A549 (cell line): Measurements from ENCODE around the gene ZNF267. TPM values are rescaled to one million over a fixed set of nuclear protein-coding genes. Genes with fewer than 3 reads are reported as not detected.

Experiments
- ATAC-seq, 2 experiments: fragments of 200-7000 bp in 1 of 2; fragments of >200 bp in 1 of 2; cut with Nextera tagmentation in 1 of 2; cut with Tn5 transposase in 1 of 2; 3 replicates each; pipeline versions ENCODE4 v1.8.0 to v1.9.1; 2018 to 2020; ENCODE audit warnings: mild to moderate bottlenecking in 1 of 2, moderate library complexity in 1 of 2
- CTCF ChIA-PET: fragments of 300-600 bp; sonication (Branson Sonifier 250); formaldehyde crosslinking; extraction: SDS; loops from one replicate; lab custom pipeline; 2021; ENCODE audit warnings: antibody characterized with exemption, inconsistent platforms; lab: Yijun Ruan, JAX
- POLR2A ChIA-PET: fragments of 350-600 bp; formaldehyde crosslinking; extraction: SDS; loops from one replicate; lab custom pipeline; 2021; ENCODE audit warnings: antibody characterized with exemption, inconsistent platforms; lab: Yijun Ruan, JAX
- DNase-seq, 2 experiments: peaks; one replicate each; pipeline versions ENCODE4 v3.0.0 to v3.0.0-alpha.2; 2011 to 2016; ENCODE audit warnings: low read depth in 1 of 2, low spot score in 1 of 2
- FAIRE-seq: peaks from 2 replicates; lab custom pipeline; 2011; peaks lifted over from hg19 to GRCh38; lab: Jason Lieb, UNC
- H3K27ac ChIP-seq, 2 experiments: fragments of >200 bp; sonication (Bioruptor Twin); formaldehyde crosslinking; 3 replicates each; pipeline ENCODE4 v1.5.1; 2016 to 2017
- H3K4me1 ChIP-seq: fragments of >200 bp; sonication (Bioruptor Twin); formaldehyde crosslinking; 3 replicates; pipeline ENCODE4 v1.6.1; 2016
- H3K4me2 ChIP-seq: fragments of >200 bp; sonication (Bioruptor Twin); formaldehyde crosslinking; 3 replicates; pipeline ENCODE4 v1.6.1; 2016
- H3K4me3 ChIP-seq: fragments of >200 bp; sonication (Bioruptor Twin); formaldehyde crosslinking; 3 replicates; pipeline ENCODE4 v1.5.1; 2016
- H3K9me3 ChIP-seq: fragments of >200 bp; sonication (Bioruptor Twin); formaldehyde crosslinking; 3 replicates; pipeline ENCODE4 v1.6.1; 2016
- BCL3 ChIP-seq: fragments of >200 bp; sonication (Bioruptor Twin); formaldehyde crosslinking; IDR thresholded peaks from 3 replicates; pipeline ENCODE4 v1.6.1; 2016
- BHLHE40 ChIP-seq: IDR thresholded peaks from 2 replicates; pipeline ENCODE4 v1.6.1; 2012; ENCODE audit warnings: low read depth, low read length, inconsistent platforms
- CBX8 ChIP-seq: fragments of 200-600 bp; sonication (generic); IDR thresholded peaks from 2 replicates; pipeline ENCODE4 v1.6.1; 2016
- EHF ChIP-seq: fragments of 250-450 bp; sonication (Bioruptor Pico); IDR thresholded peaks from 2 replicates; pipeline ENCODE4 v1.5.0; 2020; ENCODE audit warnings: mild to moderate bottlenecking
- FOXS1 ChIP-seq: fragments of 250-450 bp; sonication (Bioruptor Pico); IDR thresholded peaks from 2 replicates; pipeline ENCODE4 v1.5.0; 2020; ENCODE audit warnings: mild to moderate bottlenecking, moderate library complexity
- HMGXB4 ChIP-seq: fragments of 250-450 bp; sonication (Bioruptor Pico); IDR thresholded peaks from 2 replicates; pipeline ENCODE4 v1.5.0; 2021; ENCODE audit warnings: mild to moderate bottlenecking, moderate library complexity, borderline replicate concordance
- JUN ChIP-seq, 2 experiments: fragments of >200 bp; sonication (Bioruptor Twin); formaldehyde crosslinking; IDR thresholded peaks; 2 replicates in 1 of 2; 3 replicates in 1 of 2; pipeline ENCODE4 v1.6.1; 2016 to 2017
- MAX ChIP-seq: IDR thresholded peaks from 2 replicates; pipeline ENCODE4 v1.6.1; 2012
- NPAS2 ChIP-seq: fragments of 250-450 bp; sonication (Bioruptor Pico); IDR thresholded peaks from 2 replicates; pipeline ENCODE4 v1.8.0; 2022; ENCODE audit warnings: mild to moderate bottlenecking, moderate library complexity, borderline replicate concordance
- PHF8 ChIP-seq: fragments of 200-600 bp; sonication (generic); IDR thresholded peaks from 2 replicates; pipeline ENCODE4 v1.6.1; 2016; ENCODE audit warnings: low read depth, mild to moderate bottlenecking, antibody characterized with exemption, moderate library complexity, borderline replicate concordance
- POLR2A ChIP-seq: IDR thresholded peaks from 2 replicates; pipeline ENCODE4 v1.6.1; 2012; ENCODE audit warnings: mild to moderate bottlenecking, low read length
- SMC3 ChIP-seq: fragments of >200 bp; sonication (Bioruptor Twin); formaldehyde crosslinking; IDR thresholded peaks from 3 replicates; pipeline ENCODE4 v1.6.1; 2018; ENCODE audit warnings: inconsistent platforms
- TP53 ChIP-seq: fragments of 250-450 bp; sonication (Bioruptor Pico); IDR thresholded peaks from 2 replicates; pipeline ENCODE4 v1.5.0; 2021; ENCODE audit warnings: mild to moderate bottlenecking, moderate library complexity
- ZFP36 ChIP-seq: fragments of 450-650 bp; IDR thresholded peaks from 2 replicates; pipeline ENCODE4 v1.6.1; 2014; ENCODE audit warnings: borderline replicate concordance; ENCODE audit not compliant: partially characterized antibody
- ZSCAN20 ChIP-seq: fragments of 250-450 bp; sonication (Bioruptor Pico); IDR thresholded peaks from 2 replicates; pipeline ENCODE4 v1.8.0; 2022; ENCODE audit warnings: mild to moderate bottlenecking, moderate library complexity
- WGBS: methylation state at CpG from one replicate; pipeline ENCODE4 v1.1.6; 2017; ENCODE audit errors: missing lambda C conversion rate; 5-methylcytosine and 5-hydroxymethylcytosine counted together
- polyA minus RNA-seq: library from RNA; depleted of rRNA, polyadenylated mRNA; stranded (reverse); fragments of >200 nt; gene quantifications from 2 replicates; pipeline ENCODE4 v1.2.3, GENCODE V29; 2011; rRNA and poly(A)+ RNA removed
- polyA plus RNA-seq, 4 experiments: library from polyadenylated mRNA; depleted of rRNA in 3 of 4; stranded (reverse); fragments of >200 nt; fragmentation: RNase III in 1 of 4; extraction: RNeasy Plus Mini Kit Qiagen cat#74134 plus additional on column Dnase treatment in 1 of 4; gene quantifications; 2 replicates in 3 of 4; 3 replicates in 1 of 4; pipeline ENCODE4 v1.2.3, GENCODE V29; 2011 to 2017
- TF ChIP-seq, protein P1 (sequence below): fragments of 150-350 bp; IDR thresholded peaks from 2 replicates; pipeline ENCODE4 v1.6.1; 2014; ENCODE audit warnings: low read depth, mild to moderate bottlenecking, low read length
- TF ChIP-seq, protein P2 (sequence below): fragments of 250-450 bp; sonication (Bioruptor Pico); IDR thresholded peaks from 2 replicates; pipeline ENCODE4 v1.5.0; 2020; ENCODE audit warnings: low read depth, mild to moderate bottlenecking, moderate library complexity
- TF ChIP-seq, protein P3 (sequence below): IDR thresholded peaks from 2 replicates; pipeline ENCODE4 v1.6.1; 2012; ENCODE audit warnings: low read depth, borderline replicate concordance
- TF ChIP-seq, protein P4 (sequence below): IDR thresholded peaks from 2 replicates; pipeline ENCODE4 v1.6.1; 2012

The ZNF267 gene
- polyA plus RNA-seq (2011; rRNA removed) (8.3 and 10.2 TPM in 2 replicates), polyA plus RNA-seq (2017; fragmentation: RNase III; extraction: RNeasy Plus Mini Kit Qiagen cat#74134 plus additional on column Dnase treatment) (8.3 to 10.0 TPM (median 8.9 TPM) in 3 replicates), polyA minus RNA-seq (9.6 and 12.3 TPM in 2 replicates)
- polyA plus RNA-seq (2012; cell fraction: cytosol; rRNA removed), result 2.2 and 2.7 TPM in 2 replicates
- polyA plus RNA-seq (2012; cell fraction: nucleus; rRNA removed), result 1.6 and 2.7 TPM in 2 replicates

DNA sequence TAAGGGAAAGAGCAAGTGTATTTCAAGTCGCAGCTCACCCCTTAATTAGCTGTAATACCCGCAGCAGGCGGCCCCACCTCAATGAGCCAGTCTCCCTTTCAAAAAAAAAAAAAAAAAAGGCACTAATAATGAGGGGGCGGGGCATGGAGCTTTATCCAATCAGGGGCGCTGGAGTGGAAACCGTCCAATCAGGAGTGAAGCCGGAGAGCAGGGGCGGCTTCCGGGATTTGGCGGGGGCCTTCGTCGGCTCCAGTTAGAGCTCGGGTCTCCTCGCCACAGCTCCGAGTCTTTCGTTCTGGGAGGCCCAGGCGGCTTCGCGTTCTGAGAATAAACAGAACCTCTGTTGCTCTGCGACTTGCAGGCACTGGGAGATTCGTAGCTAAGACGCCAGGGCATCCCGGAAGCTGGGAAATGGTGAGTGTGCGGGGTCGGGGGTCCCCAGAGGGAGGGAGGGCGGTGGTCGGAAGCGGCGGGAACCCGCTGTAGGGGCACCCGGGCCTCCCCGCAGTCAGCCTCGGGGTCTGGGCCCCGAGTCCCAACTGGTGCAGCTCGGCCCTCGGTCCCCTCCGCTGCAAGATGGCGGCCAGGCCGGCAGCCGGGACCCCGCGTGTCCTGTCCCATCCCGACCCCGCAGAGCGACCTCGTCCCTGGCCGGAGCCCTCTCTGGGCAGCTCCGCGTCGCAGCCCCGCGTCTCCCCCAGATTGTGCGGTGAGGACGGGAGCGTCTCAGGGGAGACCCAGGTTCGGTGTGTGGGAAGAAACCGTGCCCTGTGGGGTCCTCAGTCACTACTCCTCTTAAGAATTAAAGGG, at the start of gene ZNF267:
TSS of gene ZNF267 (plus strand) at position 252 of the 810 bp plus-strand sequence. CDS start at position 412, 160 bp downstream.
- no peak for FAIRE-seq
- CTCF ChIA-PET, result interaction anchor here (1.2 to 1.5 kb wide), 2 partner anchors 415 to 430 kb away, joined by 3 to 7 read pairs; partner anchors contain the start of gene ARMC5

DNA sequence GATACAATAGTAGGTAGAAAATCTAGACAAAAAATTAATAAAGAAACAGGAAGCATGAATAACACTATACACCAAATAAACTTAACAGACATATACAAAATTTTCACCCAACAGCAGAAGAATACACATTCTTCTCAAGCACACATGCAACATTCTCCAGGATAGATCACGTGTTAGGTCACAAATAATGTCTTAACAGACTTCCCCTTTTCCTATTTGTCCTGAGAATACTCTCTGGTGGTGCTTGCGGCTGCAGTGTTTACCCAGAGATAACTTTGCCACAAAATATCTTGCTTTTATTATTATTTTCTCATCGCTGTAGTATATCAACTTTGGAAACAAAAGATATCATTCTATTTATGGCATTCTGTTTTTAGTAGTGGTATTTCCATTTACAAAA, 40.6 kb upstream of the ZNF267 start:
- whole genome bisulfite sequencing, result 16% methylated on average over 3 of the region's 3 CpGs
- no peak for ATAC-seq
- CTCF ChIA-PET, result no interaction called here
- TF ChIP-seq PHF8 (no peak), BHLHE40 (no peak), ZSCAN20 (CRISPR knock-in tag) (no peak), HMGXB4 (no peak), CBX8 (no peak), ZFP36 (no peak), NPAS2 (CRISPR knock-in tag) (no peak), EHF (CRISPR knock-in tag) (no peak), FOXS1 (CRISPR knock-in tag) (no peak)
- TF ChIP-seq, protein P1, sequence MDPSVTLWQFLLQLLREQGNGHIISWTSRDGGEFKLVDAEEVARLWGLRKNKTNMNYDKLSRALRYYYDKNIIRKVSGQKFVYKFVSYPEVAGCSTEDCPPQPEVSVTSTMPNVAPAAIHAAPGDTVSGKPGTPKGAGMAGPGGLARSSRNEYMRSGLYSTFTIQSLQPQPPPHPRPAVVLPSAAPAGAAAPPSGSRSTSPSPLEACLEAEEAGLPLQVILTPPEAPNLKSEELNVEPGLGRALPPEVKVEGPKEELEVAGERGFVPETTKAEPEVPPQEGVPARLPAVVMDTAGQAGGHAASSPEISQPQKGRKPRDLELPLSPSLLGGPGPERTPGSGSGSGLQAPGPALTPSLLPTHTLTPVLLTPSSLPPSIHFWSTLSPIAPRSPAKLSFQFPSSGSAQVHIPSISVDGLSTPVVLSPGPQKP, result no peak

More for the DNA sequence above, at the start of gene ZNF267:
- H3K9me3 ChIP-seq, result peaks cover 25% of the 10 kb centered on the region
- peak within 1 kb of the TSS; percentile 97 for H3K4me3 ChIP-seq
- H3K4me2 ChIP-seq, result peak within 1 kb of the TSS; percentile 91
- DNase-seq (peak; percentile 88 to 91), ATAC-seq (peak; percentile 91 to 96)
- POLR2A ChIA-PET, result interaction anchor here (0.6 to 2.3 kb wide), 9 partner anchors 9 to 1830 kb away, joined by 3 to 23 read pairs (median 6); partner anchors contain the start of genes ARMC5, KAT8 and RUSF1
- TF ChIP-seq TP53 (CRISPR knock-in tag), result no peak
- peak; percentile 95 for TF ChIP-seq PHF8
- TF ChIP-seq HMGXB4, result peak; percentile 64; the same call in 1 of the 2 replicates
- TF ChIP-seq, protein P2, sequence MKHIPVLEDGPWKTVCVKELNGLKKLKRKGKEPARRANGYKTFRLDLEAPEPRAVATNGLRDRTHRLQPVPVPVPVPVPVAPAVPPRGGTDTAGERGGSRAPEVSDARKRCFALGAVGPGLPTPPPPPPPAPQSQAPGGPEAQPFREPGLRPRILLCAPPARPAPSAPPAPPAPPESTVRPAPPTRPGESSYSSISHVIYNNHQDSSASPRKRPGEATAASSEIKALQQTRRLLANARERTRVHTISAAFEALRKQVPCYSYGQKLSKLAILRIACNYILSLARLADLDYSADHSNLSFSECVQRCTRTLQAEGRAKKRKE, result no peak
- TF ChIP-seq SMC3, result no peak
- TF ChIP-seq, protein P3, sequence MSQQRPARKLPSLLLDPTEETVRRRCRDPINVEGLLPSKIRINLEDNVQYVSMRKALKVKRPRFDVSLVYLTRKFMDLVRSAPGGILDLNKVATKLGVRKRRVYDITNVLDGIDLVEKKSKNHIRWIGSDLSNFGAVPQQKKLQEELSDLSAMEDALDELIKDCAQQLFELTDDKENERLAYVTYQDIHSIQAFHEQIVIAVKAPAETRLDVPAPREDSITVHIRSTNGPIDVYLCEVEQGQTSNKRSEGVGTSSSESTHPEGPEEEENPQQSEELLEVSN, result 0 out of 2 replicates have a peak, but pooled peaks have one; percentile 18
- TF ChIP-seq, protein P4, sequence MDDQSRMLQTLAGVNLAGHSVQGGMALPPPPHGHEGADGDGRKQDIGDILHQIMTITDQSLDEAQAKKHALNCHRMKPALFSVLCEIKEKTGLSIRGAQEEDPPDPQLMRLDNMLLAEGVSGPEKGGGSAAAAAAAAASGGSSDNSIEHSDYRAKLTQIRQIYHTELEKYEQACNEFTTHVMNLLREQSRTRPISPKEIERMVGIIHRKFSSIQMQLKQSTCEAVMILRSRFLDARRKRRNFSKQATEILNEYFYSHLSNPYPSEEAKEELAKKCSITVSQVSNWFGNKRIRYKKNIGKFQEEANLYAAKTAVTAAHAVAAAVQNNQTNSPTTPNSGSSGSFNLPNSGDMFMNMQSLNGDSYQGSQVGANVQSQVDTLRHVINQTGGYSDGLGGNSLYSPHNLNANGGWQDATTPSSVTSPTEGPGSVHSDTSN, result no peak
- TF ChIP-seq MAX, result peak; percentile 48; the same call in 1 of the 2 replicates
- TF ChIP-seq JUN (IDR thresholded peaks at IDR 0.05), result peak; percentile 37 to 58; a peak in 1 of 5 replicates
- peak; percentile 48; the same call in 1 of the 3 replicates for TF ChIP-seq BCL3
- peak; percentile 71 for TF ChIP-seq POLR2A
- H3K4me1 ChIP-seq, result peaks cover 7% of the 10 kb centered on the region; the same call in 2 of the 3 replicates
- 1% methylated on average over 44 of the region's 57 CpGs for WGBS
- H3K27ac ChIP-seq, result peak within 1 kb of the TSS; percentile 95 to 99

More for the DNA sequence above, 40.6 kb upstream of the ZNF267 start:
- H3K27ac ChIP-seq, result no peak overlapping the region
- no peak overlapping the region for H3K4me3 ChIP-seq
- DNase-seq (no peak), FAIRE-seq (no peak)
- peaks cover 3% of the 10 kb centered on the region; the same call in 1 of the 3 replicates for H3K9me3 ChIP-seq
- no peak overlapping the region for H3K4me2 ChIP-seq
- POLR2A ChIA-PET, result no interaction called here
- no peaks in the 10 kb centered on the region for H3K4me1 ChIP-seq
